Epithelial cell of proximal tubule (primary cell): Measurements from ENCODE around the gene GOLPH3. TPM values are rescaled to one million over a fixed set of nuclear protein-coding genes. Genes with fewer than 3 reads are reported as not detected.

Source experiments
- DNase-seq: peaks from one replicate; pipeline ENCODE4 v3.0.0-alpha.2; 2011; ENCODE audit warnings: low read depth
- H3K4me3 ChIP-seq: 2 replicates; pipeline ENCODE4 v1.5.1; 2011; ENCODE audit warnings: low read depth, mild to moderate bottlenecking, low read length
- total RNA-seq: library from RNA; depleted of rRNA; stranded (reverse); fragments of >200 nt; gene quantifications from 2 replicates; pipeline ENCODE4 v1.2.3, GENCODE V29; 2015
- TF ChIP-seq, protein P1 (sequence below): conservative IDR thresholded peaks from 2 replicates; pipeline ENCODE4 v1.5.1; 2012; ENCODE audit warnings: low read depth, mild to moderate bottlenecking, low read length

GOLPH3 gene
- total RNA-seq, 1 donor from 2014 or later = 65.0 TPM

DNA sequence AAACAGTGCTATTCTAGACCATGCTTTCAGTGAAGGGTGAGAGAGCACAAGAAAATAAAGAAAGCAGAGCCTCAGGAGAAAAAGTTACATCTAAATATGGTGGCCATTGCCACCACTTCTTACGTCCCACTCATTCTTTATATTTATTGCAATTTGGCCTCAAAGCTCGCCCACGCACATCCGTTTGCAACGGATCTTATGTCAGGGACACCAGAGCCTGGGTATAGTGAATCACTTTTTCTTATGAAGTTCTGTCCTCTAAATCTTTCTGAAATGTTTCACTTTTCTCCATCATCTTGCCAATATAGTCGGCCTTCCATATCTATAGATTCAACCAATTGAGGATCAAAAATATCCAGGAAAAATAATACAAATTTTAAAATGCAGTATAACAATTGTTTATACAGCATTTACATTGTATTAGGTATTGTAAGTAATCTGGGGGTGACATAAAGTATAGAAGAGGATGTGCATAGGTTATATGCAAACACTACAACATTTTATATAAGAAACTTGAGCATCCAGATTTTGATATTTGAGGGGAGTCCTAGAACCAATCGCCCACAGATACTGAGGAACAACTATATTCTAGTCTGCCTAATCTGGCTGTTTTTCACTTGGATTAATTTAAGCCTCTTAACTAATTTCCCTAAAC is 35.2 kb downstream of the GOLPH3 start:
- TF ChIP-seq, protein P1, sequence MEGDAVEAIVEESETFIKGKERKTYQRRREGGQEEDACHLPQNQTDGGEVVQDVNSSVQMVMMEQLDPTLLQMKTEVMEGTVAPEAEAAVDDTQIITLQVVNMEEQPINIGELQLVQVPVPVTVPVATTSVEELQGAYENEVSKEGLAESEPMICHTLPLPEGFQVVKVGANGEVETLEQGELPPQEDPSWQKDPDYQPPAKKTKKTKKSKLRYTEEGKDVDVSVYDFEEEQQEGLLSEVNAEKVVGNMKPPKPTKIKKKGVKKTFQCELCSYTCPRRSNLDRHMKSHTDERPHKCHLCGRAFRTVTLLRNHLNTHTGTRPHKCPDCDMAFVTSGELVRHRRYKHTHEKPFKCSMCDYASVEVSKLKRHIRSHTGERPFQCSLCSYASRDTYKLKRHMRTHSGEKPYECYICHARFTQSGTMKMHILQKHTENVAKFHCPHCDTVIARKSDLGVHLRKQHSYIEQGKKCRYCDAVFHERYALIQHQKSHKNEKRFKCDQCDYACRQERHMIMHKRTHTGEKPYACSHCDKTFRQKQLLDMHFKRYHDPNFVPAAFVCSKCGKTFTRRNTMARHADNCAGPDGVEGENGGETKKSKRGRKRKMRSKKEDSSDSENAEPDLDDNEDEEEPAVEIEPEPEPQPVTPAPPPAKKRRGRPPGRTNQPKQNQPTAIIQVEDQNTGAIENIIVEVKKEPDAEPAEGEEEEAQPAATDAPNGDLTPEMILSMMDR = no peak
- DNase-seq = no peak
- no peak overlapping the region for H3K4me3 ChIP-seq

DNA sequence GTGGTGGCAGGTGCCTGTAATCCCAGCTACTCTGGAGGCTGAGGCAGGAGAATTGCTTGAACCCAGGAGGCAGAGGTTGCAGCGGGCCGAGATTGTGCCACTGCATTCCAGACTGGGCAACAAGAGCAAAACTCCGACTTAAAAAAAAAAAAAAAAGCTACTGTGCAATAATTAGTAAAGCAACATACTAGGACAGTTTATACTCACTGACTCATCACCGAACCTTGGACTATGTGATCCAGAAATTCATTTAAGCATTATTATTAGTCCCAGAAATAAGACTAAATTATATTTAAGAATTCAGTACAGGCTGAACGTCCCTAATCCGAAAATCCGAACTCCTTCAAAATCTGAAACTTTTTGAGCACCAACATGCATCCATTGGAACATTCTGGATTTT is 37.8 kb downstream of the GOLPH3 start:
- TF ChIP-seq, protein P1 = no peak
- DNase-seq = no peak
- no peak overlapping the region for H3K4me3 ChIP-seq

DNA sequence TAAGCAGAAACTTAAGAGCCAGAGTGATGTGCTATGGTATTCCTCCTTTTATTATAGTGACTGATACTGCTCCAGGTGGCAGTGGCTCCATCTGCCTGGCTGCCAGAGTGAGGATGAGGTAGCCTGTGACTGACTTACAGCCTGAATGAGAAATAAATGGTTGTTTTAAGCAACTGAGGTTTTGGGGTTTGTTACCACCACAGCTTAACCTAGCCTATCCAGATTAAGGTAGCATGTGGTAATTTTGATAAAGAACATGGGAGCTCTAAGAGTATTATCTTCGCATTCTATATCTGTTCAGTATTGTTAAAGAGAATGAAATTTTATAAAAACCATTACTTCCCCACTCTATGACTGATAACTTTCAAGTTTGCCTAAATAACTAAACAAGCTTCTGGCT is 39.0 kb downstream of the GOLPH3 start:
- no peak overlapping the region for H3K4me3 ChIP-seq
- no peak for DNase-seq
- TF ChIP-seq, protein P1 = no peak

DNA sequence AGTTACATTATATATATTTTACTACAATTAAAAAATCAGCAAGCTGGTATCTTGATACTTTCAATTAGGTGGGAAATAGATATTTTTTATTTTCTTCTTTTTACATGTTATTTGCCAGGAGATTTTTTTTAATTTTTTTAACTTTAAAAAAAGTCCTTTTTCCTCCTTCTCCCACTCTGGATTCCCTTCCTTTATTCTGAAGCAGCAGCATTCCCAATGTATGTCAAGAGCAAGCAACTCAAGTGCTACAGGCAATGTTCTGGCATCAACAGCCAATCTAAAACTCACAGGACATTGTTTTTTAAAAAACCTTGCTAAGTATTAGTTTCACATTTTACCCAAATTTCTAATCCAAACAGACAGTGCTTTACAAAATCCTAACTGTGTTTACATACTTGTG is 41.4 kb downstream of the GOLPH3 start:
- DNase-seq = no peak
- H3K4me3 ChIP-seq = no peak overlapping the region
- TF ChIP-seq, protein P1 = no peak

DNA sequence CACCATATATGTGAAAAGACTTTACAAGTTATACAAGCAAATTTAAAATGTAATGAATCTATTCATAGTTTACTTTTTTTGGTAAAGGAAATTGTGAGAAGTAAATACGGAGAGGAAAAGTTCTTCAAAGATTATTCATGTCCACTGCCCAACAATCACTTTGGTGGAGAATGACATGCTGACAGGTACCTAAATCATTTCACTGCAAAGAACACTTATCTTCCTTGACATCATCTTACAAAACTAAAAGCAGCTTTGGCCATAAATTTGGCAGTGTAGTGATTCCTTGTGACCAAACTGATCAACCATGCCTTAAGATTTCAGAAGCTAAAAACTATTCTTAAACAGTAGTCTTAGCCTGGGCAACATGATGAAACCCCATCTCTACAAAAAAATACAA is 42.5 kb downstream of the GOLPH3 start:
- H3K4me3 ChIP-seq = no peak overlapping the region
- no peak for DNase-seq
- TF ChIP-seq, protein P1 = no peak

DNA sequence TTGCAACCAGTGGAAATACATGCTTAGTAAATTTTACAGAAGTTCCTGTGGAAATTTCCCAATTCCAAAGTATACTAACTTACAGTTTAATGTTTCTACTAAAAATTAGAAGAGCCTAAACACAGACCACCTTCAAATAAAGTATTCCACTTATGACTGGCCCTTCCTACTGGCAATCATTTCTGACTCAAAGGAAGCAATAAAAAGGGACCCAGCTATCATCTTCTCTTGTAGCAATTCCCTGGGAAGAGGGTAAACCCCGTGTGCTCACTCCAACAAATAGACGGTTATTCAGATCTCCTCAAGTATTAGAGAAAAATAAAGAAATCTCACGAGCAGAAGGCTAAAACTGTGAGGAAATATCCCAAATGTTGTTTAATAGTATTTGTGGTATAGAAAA is 43.3 kb downstream of the GOLPH3 start:
- H3K4me3 ChIP-seq = no peak overlapping the region
- TF ChIP-seq, protein P1 = no peak
- DNase-seq = no peak

DNA sequence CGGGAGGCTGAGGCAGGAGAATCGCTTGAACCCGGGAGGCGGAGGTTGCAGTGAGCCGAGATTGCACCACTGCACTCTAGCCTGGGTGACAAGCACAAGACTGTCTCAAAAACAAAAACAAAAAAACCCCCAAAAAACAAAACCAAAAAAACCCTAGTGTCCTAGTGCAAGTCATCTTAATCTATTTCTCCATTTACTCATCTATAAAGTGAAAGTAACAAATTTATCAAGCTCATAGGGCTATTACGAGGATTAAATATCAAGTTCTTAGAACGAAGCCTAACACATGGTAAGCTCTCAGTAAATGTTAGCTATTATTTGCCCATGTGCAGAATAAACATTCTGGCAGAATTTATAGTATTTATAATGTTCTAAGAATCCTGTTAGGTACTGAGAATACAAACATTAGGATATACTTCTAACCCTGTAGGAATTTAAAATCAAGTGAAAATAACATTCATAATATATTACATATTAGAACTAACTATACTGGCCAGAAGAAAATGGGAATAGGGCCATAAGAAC is 45.0 kb downstream of the GOLPH3 start:
- DNase-seq = no peak
- TF ChIP-seq, protein P1 = no peak

More for the DNA sequence above, 45.0 kb downstream of the GOLPH3 start:
- no peak overlapping the region for H3K4me3 ChIP-seq
